ENCODE data around the gene LPCAT1. TPM values are rescaled to one million over a fixed set of nuclear protein-coding genes. Genes with fewer than 3 reads are reported as not detected.
"Not testable (repeated sequence)": the region's sequence is repeated elsewhere in the genome, so short reads cannot be mapped to it uniquely, and the experiment has no call there.

The LPCAT1 gene
- total RNA-seq, 4 donors from 2014 or later, result 23.4 to 45.3 (median 26.8) TPM

DNA sequence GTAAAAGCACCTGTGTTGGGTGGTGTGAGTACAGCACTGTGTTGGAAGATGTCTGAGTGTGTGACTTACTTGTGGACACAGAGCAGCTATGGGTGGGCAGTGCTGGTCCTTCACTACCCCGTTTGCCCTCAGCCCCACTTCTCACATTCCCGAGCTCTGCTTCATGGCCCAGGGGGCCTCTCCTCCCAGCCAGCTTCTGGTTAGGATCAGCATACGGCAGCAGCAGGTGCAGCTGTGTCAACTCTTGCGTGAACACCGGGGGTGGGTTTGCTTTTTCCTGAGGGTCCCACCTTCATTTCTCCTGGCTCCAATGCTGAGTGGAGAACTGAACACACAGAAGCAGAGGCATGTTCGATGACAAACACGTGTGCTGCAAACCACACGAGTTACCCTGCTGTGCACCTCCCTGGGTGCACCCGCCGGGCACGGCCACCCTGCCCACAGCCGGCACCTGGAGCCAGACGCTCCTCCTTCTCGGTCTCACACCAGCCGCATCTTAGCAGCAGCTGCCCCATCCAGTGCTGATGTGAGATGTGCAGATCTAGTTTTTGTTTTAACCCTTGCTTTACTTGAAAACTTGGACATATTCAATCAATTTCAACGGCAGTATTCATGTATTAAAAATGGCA lies 63.6 kb downstream of the LPCAT1 start:
- no peak overlapping the region for H3K27ac ChIP-seq

DNA sequence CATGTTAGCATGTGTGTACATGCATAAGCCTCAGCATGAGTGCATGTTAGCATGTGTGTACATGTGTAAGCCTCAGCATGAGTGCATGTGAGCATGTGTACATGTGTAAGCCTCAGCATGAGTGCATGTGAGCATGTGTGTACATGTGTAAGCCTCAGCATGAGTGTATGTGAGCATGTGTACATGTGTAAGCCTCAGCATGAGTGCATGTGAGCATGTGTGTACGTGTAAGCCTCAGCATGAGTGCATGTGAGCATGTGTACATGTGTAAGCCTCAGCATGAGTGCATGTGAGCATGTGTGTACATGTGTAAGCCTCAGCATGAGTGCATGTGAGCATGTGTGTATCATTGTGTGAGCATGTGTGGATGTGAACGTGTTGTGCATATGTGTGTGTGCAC lies 64.3 kb downstream of the LPCAT1 start:
- 59 to 92% methylated on average over 1 to 2 of the region's 2 CpGs for WGBS, 2 donors
- not testable (repeated sequence) for H3K4me3 ChIP-seq; H3K27me3 ChIP-seq; DNase-seq (ENCODE audit: low spot score in 2 of 2); H3K27ac ChIP-seq; H3K4me1 ChIP-seq
- peaks cover 0 to 33% (median 0%) of the 10 kb centered on the region in 3 donors for H3K36me3 ChIP-seq
- peaks cover 0 to 18% (median 4%) of the 10 kb centered on the region in 4 donors for H3K9me3 ChIP-seq

More for the DNA sequence above, 63.6 kb downstream of the LPCAT1 start:
- 62 to 69% methylated on average over 12 to 16 of the region's 16 CpGs for WGBS, 2 donors
- TF ChIP-seq POLR2A (IDR thresholded peaks at IDR 0.05) (no peak), CTCF (IDR thresholded peaks at IDR 0.05) (no peak), EP300 (IDR thresholded peaks at IDR 0.05) (no peak)
- DNase-seq (ENCODE audit: low spot score in 2 of 2), result no peak
- Histone ChIP-seq H3K36me3 (peaks cover 0 to 33% (median 0%) of the 10 kb centered on the region in 3 donors), H3K4me1 (no peaks in the 10 kb centered on the region), H3K9me3 (peaks cover 0 to 11% (median 3%) of the 10 kb centered on the region in 4 donors), H3K27me3 (no peaks in the 10 kb centered on the region), H3K4me3 (no peak overlapping the region)

GRCh38 chr5:1456110-1456881 lies 67.5 kb downstream of the LPCAT1 start:
- H3K27ac ChIP-seq; DNase-seq (ENCODE audit: low spot score in 2 of 2); H3K4me3 ChIP-seq; H3K36me3 ChIP-seq; H3K27me3 ChIP-seq; H3K4me1 ChIP-seq: not testable (repeated sequence)
- WGBS, 2 donors, result 91 to 94% methylated on average over 11 of the region's 20 CpGs
- peaks cover 0 to 42% (median 4%) of the 10 kb centered on the region in 4 donors for H3K9me3 ChIP-seq

GRCh38 chr5:1453613-1454012 lies 70.1 kb downstream of the LPCAT1 start:
- TF ChIP-seq EP300 (IDR thresholded peaks at IDR 0.05) (no peak), CTCF (IDR thresholded peaks at IDR 0.05) (no peak), POLR2A (IDR thresholded peaks at IDR 0.05) (no peak)
- 84 to 92% methylated on average over 2 of the region's 2 CpGs for WGBS, 2 donors
- H3K4me1 ChIP-seq, result no peaks in the 10 kb centered on the region

GRCh38 chr5:1449081-1449630 lies 74.6 kb downstream of the LPCAT1 start:
- no peak for TF ChIP-seq POLR2A (IDR thresholded peaks at IDR 0.05)
- no peak for TF ChIP-seq CTCF (IDR thresholded peaks at IDR 0.05)
- TF ChIP-seq EP300 (IDR thresholded peaks at IDR 0.05), result no peak
- no peaks in the 10 kb centered on the region for H3K36me3 ChIP-seq
- H3K4me1 ChIP-seq, result peaks cover 0 to 22% (median 8%) of the 10 kb centered on the region in 4 donors
- no peak overlapping the region for H3K4me3 ChIP-seq
- no peak overlapping the region for H3K27ac ChIP-seq
- DNase-seq (ENCODE audit: low spot score in 2 of 2), result no peak
- WGBS, 2 donors, result 87 to 89% methylated on average over 12 of the region's 12 CpGs
- H3K27me3 ChIP-seq, result peaks cover 0 to 41% of the 10 kb centered on the region in 2 donors
- peaks cover 0 to 21% (median 0%) of the 10 kb centered on the region in 4 donors for H3K9me3 ChIP-seq

More at GRCh38 chr5:1453613-1454012, 70.1 kb downstream of the LPCAT1 start:
- no peaks in the 10 kb centered on the region for H3K36me3 ChIP-seq
- no peak for DNase-seq (ENCODE audit: low spot score in 2 of 2)
- peaks cover 0 to 42% (median 4%) of the 10 kb centered on the region in 4 donors for H3K9me3 ChIP-seq
- no peaks in the 10 kb centered on the region for H3K27me3 ChIP-seq
- H3K27ac ChIP-seq, result no peak overlapping the region
- H3K4me3 ChIP-seq, result no peak overlapping the region

All from tibial nerve (tissue), 4 donors.